ENCODE results near the gene TTC34.
A peak's percentile ranks its signal among the peaks of the same experiment; 100 is the strongest.
"Not testable (repeated sequence)": the region's sequence is repeated elsewhere in the genome, so short reads cannot be mapped to it uniquely, and the experiment has no call there.

The TTC34 gene

DNA sequence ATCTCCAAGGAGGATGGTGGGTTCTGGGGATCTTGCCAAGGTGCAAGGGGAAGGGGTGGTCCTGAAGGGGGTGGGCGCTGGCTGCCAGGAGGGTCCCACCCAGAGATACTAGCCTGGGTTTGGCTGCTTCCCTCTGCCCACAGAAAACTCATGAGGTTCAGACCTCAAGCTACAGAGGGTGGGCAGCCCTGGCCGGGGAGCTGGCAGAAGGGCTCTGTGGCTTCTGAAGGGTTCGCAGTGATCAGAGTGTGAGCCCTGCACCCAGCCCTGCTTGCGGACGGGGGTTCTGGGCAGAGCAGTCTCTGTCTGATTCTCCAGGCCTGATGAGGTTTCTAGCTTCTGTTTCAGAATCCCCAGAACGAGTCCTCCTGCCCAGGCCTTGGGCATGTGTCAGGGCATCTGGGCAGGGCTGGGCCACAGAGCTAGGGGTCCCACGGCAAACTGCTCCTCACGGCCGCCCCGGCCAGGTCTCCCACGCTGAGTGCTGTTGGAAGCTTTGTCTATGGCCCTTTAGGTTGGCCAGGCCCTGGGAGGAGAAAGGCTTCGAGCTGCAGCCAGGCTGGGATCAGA, 168.0 kb downstream of the TTC34 start:
- DNase-seq: peak in 1 of 10 donors; percentile 69
- intact Hi-C loops (cut with DNase I): no loop called here

DNA sequence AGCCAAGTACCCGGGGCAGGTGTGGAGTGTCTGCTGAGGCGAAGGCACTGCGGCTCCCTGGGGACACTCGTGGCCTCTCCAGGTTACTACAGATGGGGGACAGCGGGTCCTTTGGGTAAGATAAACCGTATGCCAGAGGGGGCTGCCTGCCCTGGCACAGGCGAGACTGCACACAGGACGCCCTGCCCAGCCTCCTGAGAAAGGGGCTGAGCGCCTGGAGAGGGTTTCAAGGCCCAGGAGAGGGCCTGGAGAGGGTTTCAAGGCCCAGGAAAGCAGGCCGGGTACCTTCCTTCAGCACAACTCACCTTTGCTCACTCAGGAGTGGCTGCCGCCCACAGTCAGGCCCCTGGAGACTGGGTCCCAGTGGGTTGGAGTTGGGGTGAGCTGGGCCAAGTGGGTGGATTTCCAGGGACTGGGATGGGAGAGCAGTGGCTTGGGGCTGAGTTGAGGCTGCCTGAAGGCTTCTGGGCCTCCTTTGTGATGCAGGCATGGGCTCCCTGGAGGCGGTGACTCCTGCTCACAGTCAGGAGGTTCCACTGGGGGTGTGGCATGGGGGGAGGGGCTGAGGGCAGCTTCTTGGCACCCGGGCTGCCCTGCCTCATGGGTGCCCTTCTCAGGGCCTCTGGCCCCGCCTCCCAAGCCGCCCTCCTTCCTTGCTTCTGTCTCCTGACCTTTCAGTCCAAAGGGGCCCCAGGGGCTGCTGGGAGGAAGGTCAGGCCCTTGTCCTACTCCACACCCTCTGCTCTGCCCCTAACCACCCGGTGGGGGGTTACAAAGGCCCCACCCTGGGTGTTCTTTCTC, 168.7 kb downstream of the TTC34 start, which contains the start of gene MMEL1:
MMEL1 (minus strand) TSS at position 456 of the 801 bp plus-strand sequence. CDS start 3,532 bp downstream, outside the sequence.
- intact Hi-C loops (cut with DNase I): no loop called here
- DNase-seq: peak in 1 of 10 donors; percentile 65

DNA sequence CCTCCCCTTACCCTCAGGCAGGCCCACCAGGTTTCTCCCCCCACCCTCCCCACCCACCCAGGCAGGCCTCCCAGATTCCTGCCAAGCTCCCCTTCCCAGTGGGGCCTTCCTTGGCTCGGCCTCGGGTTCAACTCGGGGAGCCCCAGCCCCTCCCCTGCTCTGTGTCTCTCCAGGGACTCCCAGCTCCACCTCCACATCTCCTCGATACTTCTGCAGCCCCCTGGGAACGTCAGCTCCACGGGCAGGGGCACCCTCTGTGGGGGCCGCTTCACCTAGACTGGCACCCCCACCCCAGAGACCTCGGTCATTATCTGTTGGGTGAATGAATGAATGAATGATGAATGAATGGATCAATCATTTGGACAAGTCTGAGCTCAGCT, 169.5 kb downstream of the TTC34 start:
- intact Hi-C loops (cut with DNase I): no loop called here
- no peak for DNase-seq

DNA sequence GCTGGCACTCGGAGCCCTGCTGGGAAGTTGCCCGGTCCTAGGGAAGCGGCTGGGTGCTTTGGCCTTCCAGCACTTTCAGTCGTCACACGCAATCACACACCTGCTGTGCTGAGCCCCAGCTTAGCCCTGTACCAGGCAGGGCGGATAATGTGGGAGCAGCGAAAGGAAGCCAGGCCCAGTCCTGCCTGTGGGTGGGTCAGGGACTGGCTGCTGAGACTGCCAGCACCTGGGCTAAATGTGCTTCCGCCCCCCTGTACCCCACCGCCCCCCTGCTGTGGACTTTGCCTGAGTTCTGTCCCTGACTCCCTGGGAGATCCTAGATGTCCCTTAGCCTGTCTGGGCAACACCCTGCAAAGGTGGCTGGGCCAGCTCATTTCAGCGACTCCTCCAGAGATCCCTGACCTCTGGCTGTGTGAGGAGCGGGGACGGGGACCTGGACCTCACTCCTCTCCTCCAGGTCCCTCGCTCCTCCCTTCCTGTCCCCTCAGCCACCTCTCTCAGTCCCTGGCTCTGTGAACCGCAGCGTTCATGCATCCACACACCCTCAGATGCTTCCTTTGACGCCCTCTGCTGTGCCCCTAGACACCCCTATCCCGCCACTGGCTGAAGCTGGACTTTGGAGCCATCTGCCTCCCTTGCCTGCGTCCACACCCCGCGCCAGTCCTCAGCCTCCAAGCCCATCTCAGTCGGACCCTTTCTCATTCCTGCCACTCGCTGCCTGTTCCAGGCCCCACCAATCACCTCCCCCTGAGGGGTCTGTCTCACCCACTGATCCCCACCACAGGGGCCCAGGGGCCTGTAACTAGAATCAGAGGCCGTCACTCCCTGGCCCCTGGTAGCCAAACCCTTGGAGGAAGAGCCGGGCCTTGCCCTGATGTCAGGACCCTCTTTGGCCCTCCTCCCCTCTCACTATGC, 170.1 kb downstream of the TTC34 start:
- peak in 2 of 10 donors; percentile 5 to 66 for DNase-seq
- intact Hi-C loops (cut with DNase I): no loop called here

DNA sequence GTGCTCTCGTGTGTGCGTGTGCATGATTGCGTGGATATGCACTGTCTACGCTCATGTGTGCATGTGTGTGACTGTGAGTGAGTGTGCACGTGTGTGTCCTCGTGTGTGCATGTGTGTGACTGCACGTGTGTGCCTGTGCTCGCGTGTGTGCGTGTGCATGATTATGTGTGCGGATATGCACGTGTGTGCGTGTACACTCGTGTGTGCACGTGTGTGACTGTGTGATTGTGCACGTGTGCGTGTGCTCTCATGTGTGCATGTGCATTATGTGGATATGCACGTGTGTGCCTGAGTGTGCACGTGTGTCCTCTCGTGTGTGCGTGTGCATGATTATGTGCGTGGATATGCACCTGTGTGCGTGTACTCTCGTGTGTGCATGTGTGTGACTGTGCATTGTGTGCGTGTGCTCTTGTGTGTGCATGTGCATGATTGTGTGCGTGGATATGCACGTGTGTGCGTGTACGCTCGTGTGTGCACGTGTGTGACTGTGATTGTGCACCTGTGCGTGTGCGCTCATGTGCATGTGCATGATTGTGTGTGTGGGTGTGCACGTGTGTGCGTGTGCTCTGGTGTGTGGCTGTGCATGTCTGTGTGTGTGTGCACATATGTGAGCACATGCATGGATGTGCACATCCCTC, 170.9 kb downstream of the TTC34 start:
- intact Hi-C loops (cut with DNase I): no loop called here
- peak in 1 of 10 donors; percentile 29 for DNase-seq

DNA sequence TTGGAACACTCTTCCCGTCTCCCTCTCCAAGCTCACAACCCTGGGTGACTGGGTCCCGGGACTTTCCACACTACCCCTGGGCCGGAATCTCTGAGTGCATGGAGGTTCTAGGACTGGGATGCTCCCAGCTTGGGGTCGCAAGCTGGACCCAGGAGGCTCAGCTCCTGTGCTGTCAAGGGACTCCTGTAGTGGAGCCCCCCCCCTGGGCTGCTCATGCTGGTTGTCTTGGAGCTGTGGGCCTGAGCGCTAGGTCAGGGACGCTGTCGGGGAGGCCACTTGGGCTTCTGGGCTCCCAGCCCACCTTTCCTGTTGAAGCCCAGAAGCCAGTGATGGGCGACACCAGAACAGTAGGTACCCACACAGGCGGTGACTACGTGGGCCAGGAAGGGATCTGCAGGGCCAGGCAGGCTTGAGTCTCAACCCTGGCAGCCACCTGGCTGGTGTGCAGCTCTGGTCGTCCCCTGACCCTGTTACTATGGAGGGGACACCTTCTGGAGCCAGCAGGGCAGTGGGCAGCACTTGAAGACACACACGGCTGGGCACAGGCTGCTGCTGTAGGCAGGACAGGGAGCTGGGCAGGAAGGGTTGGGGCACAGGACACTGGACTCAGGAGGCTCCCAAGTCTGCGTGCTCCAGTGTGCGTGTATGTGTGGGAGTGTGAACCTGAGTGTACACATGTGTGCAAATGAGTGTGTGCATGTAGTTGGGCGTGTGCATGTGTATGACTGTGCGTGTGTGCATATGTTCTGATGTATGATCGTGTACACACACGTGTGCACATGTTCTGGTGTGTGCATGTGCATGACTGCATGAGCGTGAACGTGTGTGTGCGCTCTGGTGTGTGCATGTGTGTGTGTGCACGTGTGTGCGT, 171.6 kb downstream of the TTC34 start:
- peak in 2 of 10 donors; percentile 4 to 62 for DNase-seq

DNA sequence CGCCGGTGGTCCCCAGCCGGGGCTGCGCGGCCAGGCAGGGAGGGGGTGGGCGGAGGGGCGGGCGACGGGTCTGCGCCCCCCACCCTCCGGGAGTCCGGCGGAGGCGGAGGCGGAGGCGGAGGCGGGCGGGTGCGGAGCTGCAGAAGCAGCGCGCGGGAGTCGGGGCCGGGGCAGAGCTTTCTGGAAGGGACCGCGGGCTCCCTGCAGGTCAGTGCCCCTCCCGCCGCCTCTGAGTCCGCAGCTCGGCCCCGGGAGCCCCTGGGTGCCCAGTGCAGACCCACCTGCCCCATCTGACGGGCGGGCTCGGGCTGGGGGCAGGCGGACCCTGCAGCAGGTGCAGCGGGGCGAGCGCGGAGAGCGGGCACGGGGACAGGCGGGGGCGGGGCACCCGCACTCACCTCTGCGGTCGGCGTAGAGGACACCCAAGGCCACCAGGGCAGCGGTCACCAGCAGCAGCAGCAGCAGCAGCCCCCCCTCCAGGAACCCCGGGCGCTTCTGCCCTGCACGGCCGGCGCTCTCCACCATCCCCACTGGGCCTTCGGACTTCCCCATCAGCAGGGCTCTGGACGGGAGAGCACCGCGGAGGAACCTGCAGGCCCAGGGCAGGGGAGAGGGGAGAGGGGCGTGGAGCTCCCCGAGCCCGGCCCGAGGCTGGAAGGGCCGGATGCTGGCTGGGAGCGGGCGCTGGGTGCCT, 172.4 kb downstream of the TTC34 start:
- DNase-seq: peak in 3 of 10 donors; percentile 7 to 61 (median 21)
- intact Hi-C loops (cut with DNase I): no loop called here

More for the DNA sequence above, 171.6 kb downstream of the TTC34 start:
- intact Hi-C loops (cut with DNase I): no loop called here

DNA sequence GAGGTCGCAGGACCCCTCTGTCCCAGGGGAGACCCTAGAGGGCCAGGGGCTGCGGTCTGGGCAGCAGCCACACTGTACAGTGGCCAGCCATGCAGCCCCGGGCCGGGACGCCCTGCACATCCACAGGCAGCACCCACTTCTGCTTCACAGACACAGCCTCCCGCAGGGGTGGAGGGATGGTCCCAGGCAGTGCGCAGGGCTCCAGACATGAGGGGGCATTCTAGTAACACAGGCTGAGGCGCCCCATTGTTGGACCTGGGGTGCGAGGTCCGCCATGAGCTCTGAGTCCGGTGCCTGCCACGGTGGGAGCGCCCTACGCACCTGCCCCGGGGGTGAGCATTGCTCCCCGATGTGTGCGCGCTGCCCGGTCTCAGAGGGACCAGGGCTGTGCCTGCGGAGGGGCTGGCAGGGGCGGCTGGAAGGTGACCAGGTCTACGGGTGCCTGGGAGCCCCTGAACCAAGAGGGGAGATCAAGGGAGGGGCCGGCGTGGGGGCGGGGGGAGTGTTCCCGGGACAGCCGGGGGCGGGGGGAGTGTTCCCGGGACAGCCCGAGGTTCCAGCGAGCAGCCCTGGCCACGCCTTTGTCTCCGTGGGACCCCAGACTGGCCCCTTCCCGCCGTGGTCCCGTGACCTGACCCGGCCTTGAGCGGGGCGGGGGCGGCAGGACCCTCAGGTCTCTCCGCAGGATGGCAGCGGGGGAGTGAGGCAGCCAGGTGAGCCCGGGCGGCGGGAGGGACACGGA, 173.1 kb downstream of the TTC34 start:
- peak in 2 of 10 donors; percentile 3 to 67 for DNase-seq
- intact Hi-C loops (cut with DNase I): no loop called here

DNA sequence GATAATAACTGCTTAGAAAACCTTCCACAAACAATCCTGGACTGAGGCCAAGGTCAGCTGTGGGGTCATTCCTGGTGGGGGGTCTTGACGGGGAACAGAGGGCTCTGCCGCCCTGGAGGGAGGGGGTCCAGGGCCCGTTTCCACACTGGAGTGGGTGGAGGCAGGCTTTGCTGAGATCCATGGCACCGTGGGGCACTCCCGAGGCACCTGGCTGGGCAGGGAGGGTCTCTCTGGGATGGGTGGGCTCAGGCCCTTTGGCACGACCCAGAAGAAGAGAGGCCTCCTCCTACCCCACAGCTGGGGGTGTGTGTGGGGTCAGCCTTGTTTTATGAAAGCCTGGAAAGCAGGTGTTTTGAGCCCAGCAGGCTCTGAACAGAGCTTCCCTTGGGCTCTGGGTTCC, 173.7 kb downstream of the TTC34 start:
- DNase-seq: peak in 2 of 10 donors; percentile 2 to 47
- intact Hi-C loops (cut with DNase I): no loop called here

DNA sequence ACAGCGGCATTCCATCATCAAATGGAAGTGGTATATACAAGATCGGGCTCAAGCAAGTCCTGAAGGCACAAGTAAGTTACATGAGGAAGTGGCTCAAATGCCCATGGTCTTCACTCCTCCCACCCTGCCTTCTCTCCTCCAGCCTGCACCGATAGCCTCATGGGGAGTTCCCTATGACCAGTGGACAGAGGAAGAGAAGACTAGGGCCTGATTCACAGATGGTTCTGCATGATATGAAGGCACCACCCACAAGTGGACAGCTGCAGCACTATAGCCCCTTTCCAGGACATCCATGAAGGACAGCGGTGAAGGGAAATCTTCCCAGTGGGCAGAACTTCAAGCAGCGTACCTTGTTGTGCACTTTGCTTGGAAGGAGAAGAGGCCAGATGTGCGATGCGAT, 175.7 kb downstream of the TTC34 start:
- DNase-seq: peak in 1 of 10 donors; percentile 43
- intact Hi-C loops (cut with DNase I): not testable (repeated sequence)

DNA sequence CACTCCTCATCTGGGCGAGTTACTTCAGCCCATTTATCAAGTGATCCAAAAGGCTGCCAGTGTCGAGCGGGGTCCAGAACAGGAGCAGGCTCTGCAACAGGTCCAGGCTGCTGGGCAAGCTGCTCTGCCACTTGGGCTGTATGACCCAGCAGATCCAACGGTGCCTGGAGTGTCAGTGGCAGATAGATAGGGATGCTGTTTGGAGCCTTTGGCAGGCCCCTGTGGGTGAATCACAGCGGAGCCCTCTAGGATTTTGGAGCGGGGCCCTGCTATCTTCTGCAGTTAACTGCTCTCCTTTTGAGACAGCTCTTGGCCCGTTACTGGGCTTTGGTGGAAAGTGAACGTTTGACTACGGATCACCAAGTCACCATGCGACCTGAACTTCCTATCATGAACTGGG, 176.2 kb downstream of the TTC34 start:
- intact Hi-C loops (cut with DNase I): no loop called here
- peak in 1 of 10 donors; percentile 49 for DNase-seq

DNA sequence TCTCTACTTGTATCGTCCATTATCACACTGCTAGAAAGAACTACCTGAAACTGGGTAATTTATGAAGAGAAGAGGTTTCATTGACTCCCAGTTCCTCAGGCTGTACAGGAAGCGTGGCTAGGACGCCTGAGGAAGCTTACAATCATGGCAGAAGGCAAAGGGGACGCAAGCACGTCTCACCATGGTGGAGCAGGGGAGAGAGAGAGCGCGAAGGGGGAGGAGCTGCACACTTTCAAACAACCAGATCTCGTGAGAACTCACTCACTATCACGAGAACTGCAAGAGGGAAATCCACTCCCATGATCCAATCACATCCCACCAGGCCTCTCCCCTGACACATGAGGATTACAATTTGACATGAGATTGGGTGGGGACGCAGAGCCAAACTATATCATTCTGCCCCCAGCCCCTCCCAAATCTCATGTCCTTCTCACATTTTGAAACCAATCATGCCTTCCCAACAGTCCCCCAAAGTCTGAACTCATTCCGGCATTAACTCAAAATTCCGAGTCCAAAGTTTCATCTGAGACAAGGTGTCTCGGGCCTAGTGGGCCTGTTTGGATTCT, 176.7 kb downstream of the TTC34 start:
- intact Hi-C loops (cut with DNase I): no loop called here
- DNase-seq: peak in 1 of 10 donors; percentile 36

DNA sequence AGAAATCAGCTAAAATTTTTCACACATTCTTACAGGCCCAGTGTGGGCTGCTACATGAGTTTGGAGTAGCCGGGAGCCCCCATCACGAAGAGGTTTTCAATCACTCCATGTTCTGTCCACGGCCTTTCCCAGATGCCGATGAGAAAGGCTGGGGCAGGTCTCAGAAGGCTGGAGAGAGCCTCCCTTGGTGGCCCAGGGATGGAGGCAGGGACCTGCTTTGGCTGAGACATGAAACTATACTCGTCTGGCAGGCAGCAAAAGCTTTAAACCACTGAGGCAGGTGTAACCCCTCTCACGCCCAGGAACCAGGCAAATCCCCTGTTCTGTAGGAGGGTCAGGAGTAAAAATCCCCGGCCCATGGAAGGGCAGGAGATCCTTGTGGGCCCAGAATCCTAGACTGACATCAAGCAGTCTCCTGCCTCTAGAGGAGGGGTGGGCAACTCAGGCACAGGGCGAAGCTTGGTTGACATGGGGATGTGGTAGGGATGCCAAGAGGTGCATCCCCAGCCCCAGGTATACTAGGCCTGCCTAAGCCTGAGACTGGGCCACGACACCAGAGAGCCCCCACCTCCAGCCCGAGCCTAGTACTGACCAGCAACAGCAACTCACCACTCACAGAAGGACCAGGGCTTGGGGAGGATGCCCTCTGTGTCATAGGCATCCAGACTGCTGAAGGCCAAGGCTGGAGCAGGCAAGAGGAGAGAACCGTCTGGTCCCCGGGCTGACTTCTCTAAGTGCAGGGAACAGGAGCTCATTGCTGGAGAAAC, 177.7 kb downstream of the TTC34 start:
- intact Hi-C loops (cut with DNase I): no loop called here
- DNase-seq: peak in 2 of 10 donors; percentile 61 to 66

DNA sequence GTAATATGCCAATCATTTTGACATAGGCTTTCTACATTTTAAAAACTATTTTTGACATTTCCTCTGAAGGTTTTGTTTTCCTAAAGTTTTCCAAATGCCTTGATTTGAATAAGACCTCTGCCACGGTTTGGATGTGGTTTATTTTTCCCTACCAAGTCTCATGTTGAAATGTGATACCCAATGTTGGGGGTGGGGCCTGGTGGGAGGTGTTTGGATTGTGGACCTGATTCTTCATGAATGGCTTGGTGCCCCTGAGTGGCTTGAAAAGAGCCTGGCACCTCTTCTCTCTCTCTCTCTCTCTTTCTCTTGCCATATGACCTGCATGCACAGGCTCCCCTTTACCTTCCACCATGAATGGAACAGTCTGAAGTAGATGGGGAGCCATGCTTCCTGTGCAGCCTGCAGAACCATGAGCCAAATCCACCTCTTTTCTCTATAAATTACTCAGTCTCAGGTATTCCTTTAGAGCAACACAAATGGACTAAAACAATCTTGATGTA, 183.5 kb downstream of the TTC34 start:
- intact Hi-C loops (cut with DNase I): no loop called here

DNA sequence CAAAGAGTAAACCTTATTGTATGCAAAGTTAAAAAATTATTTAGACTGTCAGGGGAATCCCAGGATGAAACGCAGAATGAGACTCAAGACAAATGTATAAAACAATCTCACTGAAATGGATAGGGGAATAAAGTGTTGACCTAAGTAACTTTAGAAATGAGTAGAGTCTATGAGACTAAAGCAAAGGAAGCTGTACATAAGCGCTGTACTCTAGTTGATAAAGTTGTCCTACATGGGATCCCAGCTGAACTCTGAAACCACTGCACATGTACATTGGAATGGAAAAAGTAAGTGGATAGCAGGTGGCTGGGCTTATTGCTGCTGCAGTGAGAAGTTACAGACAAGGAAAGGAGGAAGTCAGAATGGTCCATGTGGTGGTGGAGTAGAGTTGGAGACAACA, 187.3 kb downstream of the TTC34 start:
- no peak for DNase-seq
- intact Hi-C loops (cut with DNase I): no loop called here

More for the DNA sequence above, 183.5 kb downstream of the TTC34 start:
- peak in 1 of 10 donors; percentile 11 for DNase-seq

DNA sequence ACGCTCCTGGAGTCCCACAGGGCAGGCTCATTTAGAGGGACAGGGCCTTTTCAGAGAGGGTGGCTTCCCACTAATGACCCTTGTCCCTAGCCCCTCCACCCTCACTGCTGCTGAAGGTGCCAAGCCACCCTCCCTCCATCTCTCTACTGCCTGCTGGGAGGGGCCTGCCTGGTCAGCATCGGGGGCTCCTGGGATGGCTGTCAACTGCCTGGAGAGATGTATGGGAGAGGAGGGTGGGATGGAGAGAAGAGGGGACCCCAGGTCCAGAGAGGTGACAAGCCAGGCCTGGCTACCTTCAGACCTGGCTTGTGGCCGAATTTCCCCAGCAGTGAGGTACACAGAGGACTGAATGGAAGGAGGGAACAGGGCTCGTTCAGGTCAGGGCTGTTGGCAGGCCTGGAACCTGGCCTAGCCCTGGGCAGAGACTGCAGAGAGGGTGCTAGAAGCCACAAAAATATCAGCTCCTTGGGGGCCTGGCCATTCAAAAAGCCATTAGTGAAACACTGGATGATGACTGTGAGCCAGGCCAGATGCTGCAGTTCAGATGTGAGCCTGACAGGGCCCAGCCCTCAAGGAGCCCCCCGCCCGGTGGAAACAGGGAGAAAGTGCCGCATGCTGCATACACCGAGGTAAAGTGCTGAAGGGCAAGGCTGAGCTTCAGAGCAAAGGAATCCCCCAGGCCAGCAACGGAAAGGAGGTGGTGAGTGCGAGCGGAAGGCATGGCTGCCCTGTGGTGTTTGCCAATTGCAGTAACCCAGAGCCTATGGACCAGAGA, 188.7 kb downstream of the TTC34 start:
- intact Hi-C loops (cut with DNase I): no loop called here

More for the DNA sequence above, 188.7 kb downstream of the TTC34 start:
- peak in 2 of 10 donors; percentile 59 to 68 for DNase-seq
